GM18858 (cell line): ENCODE results near the gene KCNK17.
"Not testable (repeated sequence)": the region's sequence is repeated elsewhere in the genome, so short reads cannot be mapped to it uniquely, and the experiment has no call there.

ENCODE experiments used
- ATAC-seq: cut with Tn5 transposase; IDR thresholded peaks from one replicate; pipeline ENCODE4 v1.9.1; 2021; ENCODE audit not compliant: unreplicated experiment

Gene KCNK17

DNA sequence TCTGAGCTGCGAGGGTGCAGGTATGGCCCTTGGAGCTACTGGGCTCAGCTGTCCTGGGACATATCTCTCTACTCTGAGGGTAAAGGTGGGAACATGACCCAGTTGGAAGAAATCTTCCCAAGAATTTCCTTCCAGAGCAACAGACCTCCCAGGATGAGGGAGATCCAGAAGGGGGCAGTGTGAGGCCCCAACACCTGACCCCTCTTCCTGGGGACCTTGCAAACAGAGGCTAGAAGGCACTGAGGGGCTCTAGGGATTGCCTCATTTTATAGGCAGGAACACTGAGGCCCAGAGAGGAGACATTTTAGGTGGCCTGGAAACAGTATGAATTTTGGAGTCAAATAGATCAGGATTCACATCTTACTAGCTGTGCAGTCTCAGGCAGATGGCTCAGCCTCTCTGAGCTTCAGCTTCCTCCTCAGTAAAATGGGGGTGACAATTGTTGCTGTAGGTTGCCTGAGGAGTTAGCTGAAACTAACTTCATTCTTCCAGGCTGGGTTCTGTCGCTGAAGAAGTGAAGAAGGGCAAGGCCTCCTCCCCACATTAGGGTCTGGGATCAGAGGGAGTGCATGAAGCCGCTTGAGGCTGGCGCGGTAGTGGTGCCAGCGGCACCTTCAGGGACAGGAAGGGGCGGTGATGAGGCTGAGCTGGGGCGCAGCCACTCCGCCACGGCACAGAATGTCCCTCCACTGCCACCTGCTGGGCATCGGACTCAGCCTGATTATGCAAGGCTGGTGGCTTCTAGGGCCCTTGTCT is 11.4 kb downstream of the KCNK17 start:
- ATAC-seq: no peak

- no peak for ATAC-seq
These were observed 12.2 kb downstream of the KCNK17 start for GRCh38 chr6:39302011-39302410.

DNA sequence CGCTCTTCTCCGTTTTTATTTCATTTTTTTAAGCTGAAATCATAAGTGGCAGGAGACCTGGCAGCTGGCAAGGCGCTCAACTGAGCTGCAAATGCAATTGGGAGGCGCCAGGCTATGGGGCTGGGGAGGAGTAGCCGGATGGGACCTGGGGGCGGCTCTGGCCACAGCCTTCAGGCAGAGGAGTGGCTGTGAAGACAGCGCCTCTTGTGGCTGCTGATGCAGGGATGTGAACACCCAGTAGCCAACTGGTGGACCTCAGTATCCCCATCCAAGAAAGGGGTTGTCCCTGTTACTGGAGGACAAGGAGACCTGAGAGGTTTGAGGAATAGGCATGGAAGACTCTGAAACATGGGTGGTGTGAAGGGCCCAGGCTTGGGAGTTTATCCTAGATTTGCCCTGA is 12.6 kb downstream of the KCNK17 start:
- no peak for ATAC-seq

- no peak for ATAC-seq
These were observed 13.5 kb downstream of the KCNK17 start for GRCh38 chr6:39300739-39301138.

DNA sequence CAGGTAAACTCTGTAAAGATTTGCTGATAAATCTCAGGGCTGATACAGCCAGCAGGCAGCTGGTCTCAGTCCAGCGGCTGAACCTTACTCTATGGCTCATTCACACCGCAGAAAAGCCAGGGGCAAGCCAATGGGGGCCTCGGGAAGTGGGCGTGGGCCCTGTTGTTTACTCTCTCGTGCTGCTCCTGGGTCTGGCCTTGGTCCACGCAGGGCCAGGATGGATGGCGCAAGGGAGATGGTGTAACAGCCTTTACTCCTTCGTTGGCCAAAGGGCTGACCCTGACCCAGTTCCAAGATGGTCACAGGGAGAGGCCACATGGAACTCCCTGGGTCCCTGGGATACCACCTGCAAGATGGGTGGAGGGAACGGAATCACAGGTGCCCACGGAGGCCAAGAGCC is 16.2 kb downstream of the KCNK17 start:
- no peak for ATAC-seq

- no peak for ATAC-seq
These were observed 17.2 kb downstream of the KCNK17 start for GRCh38 chr6:39296745-39297640.

GRCh38 chr6:39295611-39296011 is 18.6 kb downstream of the KCNK17 start:
- ATAC-seq: no peak

GRCh38 chr6:39294899-39295298 is 19.3 kb downstream of the KCNK17 start:
- no peak for ATAC-seq

DNA sequence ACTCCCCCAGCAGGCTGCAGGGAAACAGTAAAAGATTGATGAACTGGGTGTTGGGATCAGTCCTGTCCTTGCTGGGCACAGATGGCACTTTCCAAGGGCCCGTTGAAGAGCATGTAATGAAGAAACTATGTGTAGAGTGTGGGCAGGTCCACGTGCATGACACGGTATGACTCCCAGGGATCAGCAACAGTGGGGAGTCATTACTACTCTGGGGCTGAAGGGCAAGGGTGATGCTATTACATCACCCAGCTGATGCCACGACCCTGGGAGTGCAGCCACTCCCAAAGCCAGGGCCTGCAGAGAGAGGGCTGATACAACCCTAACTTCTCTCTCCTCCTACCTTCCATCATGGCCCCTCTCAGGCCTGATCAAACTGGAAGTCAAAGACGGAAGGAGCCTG is 20.1 kb downstream of the KCNK17 start:
- no peak for ATAC-seq

DNA sequence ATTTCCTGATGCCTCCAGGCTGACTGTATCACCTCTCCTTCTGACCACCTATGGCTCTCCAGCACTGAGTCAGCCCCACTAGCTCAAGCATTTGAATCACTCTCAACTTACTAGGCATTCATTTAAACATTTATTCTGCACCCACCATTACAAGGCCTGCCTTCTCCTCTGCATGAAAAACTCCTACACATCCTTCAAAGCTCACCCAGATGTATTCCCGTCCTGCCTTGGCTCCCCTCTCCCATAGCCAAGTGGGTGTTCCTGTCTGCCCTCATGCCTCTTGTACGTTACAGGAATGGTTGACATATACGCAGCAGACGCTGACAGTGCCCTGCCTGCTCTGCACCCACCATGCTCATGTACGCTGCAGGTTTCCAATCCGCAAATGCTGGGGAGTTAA is 21.6 kb downstream of the KCNK17 start:
- ATAC-seq: no peak

- ATAC-seq: no peak
These were observed 24.7 kb downstream of the KCNK17 start for GRCh38 chr6:39289490-39289889.

- no peak for ATAC-seq
These were observed 26.6 kb downstream of the KCNK17 start for GRCh38 chr6:39287601-39288000.

DNA sequence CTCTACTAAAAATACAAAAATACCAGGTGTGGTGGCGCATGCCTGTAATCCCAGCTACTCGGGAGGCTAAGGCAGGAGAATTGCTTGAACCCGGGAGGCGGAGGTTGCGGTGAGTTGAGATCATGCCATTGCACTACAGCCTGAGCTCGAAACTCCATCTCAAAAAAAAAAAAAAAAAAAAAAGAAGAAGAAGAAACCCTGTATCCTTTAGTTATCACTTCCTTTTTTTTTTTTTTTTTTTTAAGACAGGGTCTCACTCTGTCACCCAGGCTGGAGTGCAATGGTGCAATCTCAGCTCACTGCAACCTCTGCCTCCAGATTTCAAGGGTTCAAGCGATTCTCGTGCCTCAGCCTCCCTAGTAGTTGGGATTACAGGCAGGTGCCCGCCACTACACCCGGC is 27.6 kb downstream of the KCNK17 start:
- not testable (repeated sequence) for ATAC-seq

- no peak for ATAC-seq
These were observed 31.4 kb downstream of the KCNK17 start for GRCh38 chr6:39282774-39283173.

DNA sequence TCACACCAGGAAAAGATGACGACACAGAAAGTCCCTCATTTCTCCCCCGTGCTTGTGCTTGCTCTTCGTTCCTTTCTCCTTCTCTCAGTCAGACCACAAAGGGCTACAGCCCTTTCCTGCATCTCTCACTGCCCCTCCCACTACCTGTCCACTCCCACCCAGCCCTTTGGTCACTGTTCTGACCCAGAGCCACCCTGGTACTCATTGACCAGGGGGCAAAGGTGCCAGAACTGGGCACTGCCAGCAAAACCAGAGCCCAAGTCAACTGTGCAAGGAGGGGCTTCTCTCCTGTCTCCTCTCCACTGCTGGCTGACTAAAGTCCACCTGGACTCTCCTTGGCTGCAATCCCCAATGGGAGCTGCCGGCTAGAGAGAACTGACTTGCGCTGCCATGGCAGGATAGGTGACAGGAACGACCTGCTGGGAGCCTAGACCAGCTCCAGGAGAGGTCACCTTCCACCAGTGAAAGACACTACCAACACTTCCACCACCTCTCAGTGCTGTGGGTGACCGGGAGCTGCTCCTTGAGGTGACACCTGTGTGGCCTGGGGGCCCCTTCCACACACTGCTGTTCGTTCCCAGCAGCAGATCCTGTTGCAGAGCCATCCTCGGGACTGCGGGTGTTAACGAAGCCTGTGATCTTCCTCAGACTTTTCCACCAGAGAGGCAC is 32.8 kb downstream of the KCNK17 start:
- ATAC-seq: no peak

DNA sequence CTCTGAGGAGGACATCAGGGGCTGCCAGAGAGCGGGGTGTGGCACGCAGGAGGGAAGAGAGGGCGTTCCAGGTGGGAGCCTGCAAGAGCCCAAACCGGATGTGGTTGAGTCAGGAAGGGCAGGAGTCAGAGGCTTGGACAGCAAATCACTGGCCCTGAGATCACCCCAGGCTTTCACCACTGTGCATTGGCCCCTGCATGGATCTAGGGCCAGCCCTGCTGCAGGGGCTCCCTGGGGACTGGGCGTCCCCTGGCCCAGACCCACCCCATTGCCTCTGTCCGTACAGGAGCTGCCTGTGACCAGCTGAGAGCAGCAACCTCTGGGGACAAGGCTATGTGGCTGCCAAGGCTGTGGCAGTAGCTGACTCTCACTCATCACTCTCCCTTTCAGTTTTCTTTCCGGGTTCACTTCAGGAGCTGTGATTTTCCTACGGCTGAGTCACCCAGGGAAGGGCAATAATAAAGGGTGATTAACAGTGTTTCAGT is 33.9 kb downstream of the KCNK17 start:
- no peak for ATAC-seq

GRCh38 chr6:39279539-39279938 is 34.7 kb downstream of the KCNK17 start:
- ATAC-seq: no peak

- no peak for ATAC-seq
These were observed 37.7 kb downstream of the KCNK17 start for GRCh38 chr6:39276379-39276995.

DNA sequence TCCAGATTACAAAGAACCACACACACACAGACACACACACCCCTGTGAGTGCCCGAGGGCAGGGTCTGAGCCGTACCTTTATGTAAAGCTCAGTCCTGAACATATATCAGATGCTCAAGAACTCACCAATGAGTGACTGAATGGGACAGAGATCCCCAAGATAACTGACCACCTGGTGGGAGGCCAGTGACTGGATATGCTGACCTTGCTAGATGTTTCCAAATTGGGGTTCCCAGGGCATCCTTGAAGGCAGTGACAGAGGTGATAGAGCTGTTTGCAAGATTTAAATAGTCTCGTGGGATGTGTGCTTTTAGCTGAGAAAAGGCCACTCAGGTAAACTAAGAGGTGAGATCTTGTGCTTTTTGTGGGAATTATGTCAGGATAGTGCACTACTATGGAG is 39.3 kb downstream of the KCNK17 start:
- no peak for ATAC-seq

- no peak for ATAC-seq
These were observed 39.7 kb downstream of the KCNK17 start for GRCh38 chr6:39274471-39274870.

GRCh38 chr6:39273406-39273821 is 40.8 kb downstream of the KCNK17 start:
- no peak for ATAC-seq
